Smooth muscle cell (in vitro differentiated cells): Measurements from ENCODE around the gene APBA2. TPM values are rescaled to one million over a fixed set of nuclear protein-coding genes. Genes with fewer than 3 reads are reported as not detected.

Experiments used
- DNase-seq: peaks from one replicate; lab custom pipeline; 2025; ENCODE audit not compliant: unreplicated experiment; lab: John Stamatoyannopoulos, UW
- H2AFZ ChIP-seq: fragments of 200-600 bp; sonication (generic); 2 replicates; pipeline ENCODE4 v1.6.0; 2016; ENCODE audit warnings: antibody characterized with exemption, low read depth, mild to moderate bottlenecking
- H3F3A ChIP-seq: fragments of 200-600 bp; sonication (generic); 2 replicates; pipeline ENCODE4 v1.6.0; 2017; ENCODE audit warnings: antibody characterized with exemption, low read depth
- H3K27ac ChIP-seq: fragments of 200-600 bp; sonication (generic); 2 replicates; pipeline ENCODE4 v1.5.1; 2016; ENCODE audit warnings: low read depth, mild to moderate bottlenecking
- H3K27me3 ChIP-seq: fragments of 200-600 bp; sonication (generic); 2 replicates; pipeline ENCODE4 v1.6.1; 2016; ENCODE audit warnings: low read depth, mild to moderate bottlenecking
- H3K36me3 ChIP-seq: fragments of 200-600 bp; sonication (generic); 2 replicates; pipeline ENCODE4 v1.5.1; 2016; ENCODE audit warnings: low read depth
- H3K4me1 ChIP-seq: fragments of 200-600 bp; sonication (generic); 2 replicates; pipeline ENCODE4 v1.5.1; 2016; ENCODE audit warnings: low read depth
- H3K4me2 ChIP-seq: fragments of 200-600 bp; sonication (generic); 2 replicates; pipeline ENCODE4 v1.6.0; 2016; ENCODE audit warnings: mild to moderate bottlenecking
- H3K4me3 ChIP-seq: fragments of 200-600 bp; sonication (generic); 2 replicates; pipeline ENCODE4 v1.5.1; 2016; ENCODE audit warnings: mild to moderate bottlenecking
- H3K79me2 ChIP-seq: fragments of 200-600 bp; sonication (generic); 2 replicates; pipeline ENCODE4 v1.6.0; 2016; ENCODE audit warnings: low read depth, mild to moderate bottlenecking
- H3K9ac ChIP-seq: fragments of 200-600 bp; sonication (generic); 2 replicates; pipeline ENCODE4 v1.6.0; 2016; ENCODE audit warnings: low read depth
- H3K9me3 ChIP-seq: fragments of 200-600 bp; sonication (generic); replicated peaks from 2 replicates; pipeline ENCODE4 v1.5.1; 2016; ENCODE audit warnings: low read depth
- H4K20me1 ChIP-seq: fragments of 200-600 bp; sonication (generic); 2 replicates; pipeline ENCODE4 v1.6.0; 2016; ENCODE audit warnings: low read depth
- CTCF ChIP-seq: fragments of 200-600 bp; sonication (generic); IDR thresholded peaks from 2 replicates; pipeline ENCODE4 v1.5.1; 2017; ENCODE audit warnings: borderline replicate concordance, mild to moderate bottlenecking, antibody characterized with exemption; ENCODE audit not compliant: insufficient read depth, poor library complexity, severe bottlenecking
- WGBS: methylation state at CpG from one replicate; pipeline ENCODE4 v1.1.7; 2016; ENCODE audit warnings: low lambda C conversion rate; 5-methylcytosine and 5-hydroxymethylcytosine counted together
- polyA plus RNA-seq: library from polyadenylated mRNA; unstranded; fragments of >200 nt; fragmentation: Nextera tagmentation; extraction: Ambion mirVana; gene quantifications from 2 replicates; pipeline ENCODE4 v1.2.1, GENCODE V29; 2016
- total RNA-seq: library from RNA; depleted of rRNA; stranded (reverse); fragments of >200 nt; gene quantifications from 2 replicates; pipeline ENCODE4 v1.2.3, GENCODE V29; 2014

APBA2 gene
- total and polyA plus RNA-seq, 2 experiments from 2014 or later: 10.2 to 14.9 TPM

- WGBS: 86% methylated on average over 13 of the region's 14 CpGs
- H3K9me3 ChIP-seq: no peaks in the 10 kb centered on the region
- no peak for TF ChIP-seq CTCF
- H3K9ac ChIP-seq: no peak overlapping the region
- H3K79me2 ChIP-seq: no peaks in the 10 kb centered on the region
- no peak overlapping the region for H3K4me2 ChIP-seq
- no peaks in the 10 kb centered on the region for H3F3A ChIP-seq
- H3K4me3 ChIP-seq: no peak overlapping the region
- no peaks in the 10 kb centered on the region for H4K20me1 ChIP-seq
- peaks cover 3% of the 10 kb centered on the region for H3K27me3 ChIP-seq
- H3K36me3 ChIP-seq: no peaks in the 10 kb centered on the region
- no peak overlapping the region for H3K27ac ChIP-seq
- no peak for DNase-seq
- no peaks in the 10 kb centered on the region for H3K4me1 ChIP-seq
- H2AFZ ChIP-seq: no peak overlapping the region
Measured at GRCh38 chr15:29134641-29135308, 249.0 kb downstream of the APBA2 start.

- DNase-seq: no peak
- H3F3A ChIP-seq: no peaks in the 10 kb centered on the region
- no peaks in the 10 kb centered on the region for H4K20me1 ChIP-seq
- H3K36me3 ChIP-seq: no peaks in the 10 kb centered on the region
- H3K27ac ChIP-seq: no peak overlapping the region
- TF ChIP-seq CTCF: no peak
- H3K27me3 ChIP-seq: peaks cover 3% of the 10 kb centered on the region
- WGBS: 75% methylated on average over 6 of the region's 6 CpGs
- no peak overlapping the region for H2AFZ ChIP-seq
- H3K9me3 ChIP-seq: no peaks in the 10 kb centered on the region
- no peaks in the 10 kb centered on the region for H3K79me2 ChIP-seq
- H3K4me2 ChIP-seq: no peak overlapping the region
- H3K9ac ChIP-seq: no peak overlapping the region
- H3K4me1 ChIP-seq: no peaks in the 10 kb centered on the region
- no peak overlapping the region for H3K4me3 ChIP-seq
Measured at GRCh38 chr15:29135309-29135657, 249.5 kb downstream of the APBA2 start.

GRCh38 chr15:29135702-29136646 lies 250.2 kb downstream of the APBA2 start:
- Histone ChIP-seq H3K79me2 (no peaks in the 10 kb centered on the region), H3K4me3 (no peak overlapping the region), H3K9ac (no peak overlapping the region), H3K9me3 (no peaks in the 10 kb centered on the region), H3K27me3 (peaks cover under 1% of the 10 kb centered on the region), H4K20me1 (no peaks in the 10 kb centered on the region), H3K36me3 (no peaks in the 10 kb centered on the region), H3K4me1 (no peaks in the 10 kb centered on the region), H3F3A (no peaks in the 10 kb centered on the region), H2AFZ (no peak overlapping the region), H3K27ac (no peak overlapping the region), H3K4me2 (no peak overlapping the region)
- DNase-seq: no peak
- TF ChIP-seq CTCF: no peak
- 94% methylated on average over 31 of the region's 31 CpGs for WGBS
